ENCODE data around the gene REM2.

Gene REM2

GRCh38 chr14:22932146-22932545, 49.1 kb downstream of the REM2 start:
- no peak for DNase-seq (ENCODE audit: extremely low read depth, low read depth)
- no peak overlapping the region for H3K4me3 ChIP-seq (replicated peaks; ENCODE audit: low read depth, low read length)
- TF ChIP-seq CTCF (IDR thresholded peaks at IDR 0.05; ENCODE audit: low read depth, low read length, missing control alignments): no peak

- no peak for TF ChIP-seq CTCF (IDR thresholded peaks at IDR 0.05; ENCODE audit: low read depth, low read length, missing control alignments)
- H3K4me3 ChIP-seq (replicated peaks; ENCODE audit: low read depth, low read length): no peak overlapping the region
- no peak for DNase-seq (ENCODE audit: extremely low read depth, low read depth)
These were observed 52.1 kb downstream of the REM2 start for GRCh38 chr14:22935156-22935555.
